Smooth muscle cell (in vitro differentiated cells): ENCODE data around the gene MMP23B. TPM values are rescaled to one million over a fixed set of nuclear protein-coding genes. Genes with fewer than 3 reads are reported as not detected.

ENCODE experiments used
- DNase-seq: peaks from one replicate; lab custom pipeline; 2025; ENCODE audit not compliant: unreplicated experiment; lab: John Stamatoyannopoulos, UW
- H2AFZ ChIP-seq: fragments of 200-600 bp; sonication (generic); 2 replicates; pipeline ENCODE4 v1.6.0; 2016; ENCODE audit warnings: antibody characterized with exemption, low read depth, mild to moderate bottlenecking
- H3F3A ChIP-seq: fragments of 200-600 bp; sonication (generic); 2 replicates; pipeline ENCODE4 v1.6.0; 2017; ENCODE audit warnings: antibody characterized with exemption, low read depth
- H3K27ac ChIP-seq: fragments of 200-600 bp; sonication (generic); 2 replicates; pipeline ENCODE4 v1.5.1; 2016; ENCODE audit warnings: low read depth, mild to moderate bottlenecking
- H3K27me3 ChIP-seq: fragments of 200-600 bp; sonication (generic); 2 replicates; pipeline ENCODE4 v1.6.1; 2016; ENCODE audit warnings: low read depth, mild to moderate bottlenecking
- H3K36me3 ChIP-seq: fragments of 200-600 bp; sonication (generic); 2 replicates; pipeline ENCODE4 v1.5.1; 2016; ENCODE audit warnings: low read depth
- H3K4me1 ChIP-seq: fragments of 200-600 bp; sonication (generic); 2 replicates; pipeline ENCODE4 v1.5.1; 2016; ENCODE audit warnings: low read depth
- H3K4me2 ChIP-seq: fragments of 200-600 bp; sonication (generic); 2 replicates; pipeline ENCODE4 v1.6.0; 2016; ENCODE audit warnings: mild to moderate bottlenecking
- H3K4me3 ChIP-seq: fragments of 200-600 bp; sonication (generic); 2 replicates; pipeline ENCODE4 v1.5.1; 2016; ENCODE audit warnings: mild to moderate bottlenecking
- H3K79me2 ChIP-seq: fragments of 200-600 bp; sonication (generic); 2 replicates; pipeline ENCODE4 v1.6.0; 2016; ENCODE audit warnings: low read depth, mild to moderate bottlenecking
- H3K9ac ChIP-seq: fragments of 200-600 bp; sonication (generic); 2 replicates; pipeline ENCODE4 v1.6.0; 2016; ENCODE audit warnings: low read depth
- H3K9me3 ChIP-seq: fragments of 200-600 bp; sonication (generic); replicated peaks from 2 replicates; pipeline ENCODE4 v1.5.1; 2016; ENCODE audit warnings: low read depth
- H4K20me1 ChIP-seq: fragments of 200-600 bp; sonication (generic); 2 replicates; pipeline ENCODE4 v1.6.0; 2016; ENCODE audit warnings: low read depth
- WGBS: methylation state at CpG from one replicate; pipeline ENCODE4 v1.1.7; 2016; ENCODE audit warnings: low lambda C conversion rate; 5-methylcytosine and 5-hydroxymethylcytosine counted together
- polyA plus RNA-seq: library from polyadenylated mRNA; unstranded; fragments of >200 nt; fragmentation: Nextera tagmentation; extraction: Ambion mirVana; gene quantifications from 2 replicates; pipeline ENCODE4 v1.2.1, GENCODE V29; 2016
- total RNA-seq: library from RNA; depleted of rRNA; stranded (reverse); fragments of >200 nt; gene quantifications from 2 replicates; pipeline ENCODE4 v1.2.3, GENCODE V29; 2014
- TF ChIP-seq, protein P1 (sequence below): fragments of 200-600 bp; sonication (generic); IDR thresholded peaks from 2 replicates; pipeline ENCODE4 v1.5.1; 2017; ENCODE audit warnings: borderline replicate concordance, mild to moderate bottlenecking, antibody characterized with exemption; ENCODE audit not compliant: insufficient read depth, poor library complexity, severe bottlenecking

Gene MMP23B
- total and polyA plus RNA-seq, 2 experiments from 2014 or later: 81.7 to 218 TPM

GRCh38 chr1:1678581-1679380 lies 46.8 kb downstream of the MMP23B start:
- Histone ChIP-seq H3K79me2 (peaks cover 57% of the 10 kb centered on the region), H3F3A (no peaks in the 10 kb centered on the region), H3K4me2 (no peak overlapping the region), H3K27ac (no peak overlapping the region), H3K9ac (no peak overlapping the region), H3K36me3 (no peaks in the 10 kb centered on the region), H3K27me3 (no peaks in the 10 kb centered on the region), H3K9me3 (no peaks in the 10 kb centered on the region), H3K4me1 (no peaks in the 10 kb centered on the region), H2AFZ (no peak overlapping the region), H3K4me3 (no peak overlapping the region), H4K20me1 (peaks cover 58% of the 10 kb centered on the region)
- DNase-seq: no peak
- TF ChIP-seq, protein P1, sequence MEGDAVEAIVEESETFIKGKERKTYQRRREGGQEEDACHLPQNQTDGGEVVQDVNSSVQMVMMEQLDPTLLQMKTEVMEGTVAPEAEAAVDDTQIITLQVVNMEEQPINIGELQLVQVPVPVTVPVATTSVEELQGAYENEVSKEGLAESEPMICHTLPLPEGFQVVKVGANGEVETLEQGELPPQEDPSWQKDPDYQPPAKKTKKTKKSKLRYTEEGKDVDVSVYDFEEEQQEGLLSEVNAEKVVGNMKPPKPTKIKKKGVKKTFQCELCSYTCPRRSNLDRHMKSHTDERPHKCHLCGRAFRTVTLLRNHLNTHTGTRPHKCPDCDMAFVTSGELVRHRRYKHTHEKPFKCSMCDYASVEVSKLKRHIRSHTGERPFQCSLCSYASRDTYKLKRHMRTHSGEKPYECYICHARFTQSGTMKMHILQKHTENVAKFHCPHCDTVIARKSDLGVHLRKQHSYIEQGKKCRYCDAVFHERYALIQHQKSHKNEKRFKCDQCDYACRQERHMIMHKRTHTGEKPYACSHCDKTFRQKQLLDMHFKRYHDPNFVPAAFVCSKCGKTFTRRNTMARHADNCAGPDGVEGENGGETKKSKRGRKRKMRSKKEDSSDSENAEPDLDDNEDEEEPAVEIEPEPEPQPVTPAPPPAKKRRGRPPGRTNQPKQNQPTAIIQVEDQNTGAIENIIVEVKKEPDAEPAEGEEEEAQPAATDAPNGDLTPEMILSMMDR: no peak
- 87% methylated on average over 24 of the region's 24 CpGs for WGBS

GRCh38 chr1:1680031-1680911 lies 48.3 kb downstream of the MMP23B start:
- Histone ChIP-seq H3K27me3 (no peaks in the 10 kb centered on the region), H3K36me3 (no peaks in the 10 kb centered on the region), H3K4me3 (no peak overlapping the region), H3K27ac (no peak overlapping the region), H3K4me1 (no peaks in the 10 kb centered on the region), H3K9me3 (no peaks in the 10 kb centered on the region), H3K79me2 (peaks cover 72% of the 10 kb centered on the region), H4K20me1 (peaks cover 73% of the 10 kb centered on the region), H2AFZ (no peak overlapping the region), H3K9ac (no peak overlapping the region), H3K4me2 (no peak overlapping the region), H3F3A (no peaks in the 10 kb centered on the region)
- TF ChIP-seq, protein P1: no peak
- WGBS: 96% methylated on average over 32 of the region's 32 CpGs
- DNase-seq: no peak

DNA sequence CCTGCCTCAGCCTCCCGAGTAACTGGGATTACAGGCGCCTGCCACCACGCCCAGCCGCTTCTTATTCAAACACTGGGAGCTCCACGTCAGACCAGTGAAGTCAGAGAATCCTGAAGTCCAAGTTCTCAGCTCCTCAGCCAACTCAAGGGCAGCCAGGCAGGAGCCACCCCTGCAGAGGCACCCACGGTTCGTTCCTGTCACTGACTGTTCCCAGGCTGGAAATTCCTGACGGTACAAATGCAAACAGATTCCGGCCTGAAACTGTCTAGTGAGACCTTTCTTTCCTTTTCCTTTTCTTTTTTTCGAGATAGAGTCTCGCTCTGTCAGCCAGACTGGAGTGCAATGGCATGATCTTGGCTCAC lies 48.9 kb downstream of the MMP23B start:
- 86% methylated on average over 11 of the region's 11 CpGs for WGBS
- no peak for DNase-seq
- Histone ChIP-seq H3K9ac (no peak overlapping the region), H3K4me2 (no peak overlapping the region), H2AFZ (no peak overlapping the region), H3K4me1 (no peaks in the 10 kb centered on the region), H3K9me3 (no peaks in the 10 kb centered on the region), H4K20me1 (peaks cover 79% of the 10 kb centered on the region), H3K27me3 (no peaks in the 10 kb centered on the region), H3K79me2 (peaks cover 78% of the 10 kb centered on the region), H3K27ac (no peak overlapping the region), H3K4me3 (no peak overlapping the region), H3F3A (peaks cover 1% of the 10 kb centered on the region), H3K36me3 (no peaks in the 10 kb centered on the region)
- TF ChIP-seq, protein P1: no peak
